Measurements from ENCODE around the gene GJD3.

DNA sequence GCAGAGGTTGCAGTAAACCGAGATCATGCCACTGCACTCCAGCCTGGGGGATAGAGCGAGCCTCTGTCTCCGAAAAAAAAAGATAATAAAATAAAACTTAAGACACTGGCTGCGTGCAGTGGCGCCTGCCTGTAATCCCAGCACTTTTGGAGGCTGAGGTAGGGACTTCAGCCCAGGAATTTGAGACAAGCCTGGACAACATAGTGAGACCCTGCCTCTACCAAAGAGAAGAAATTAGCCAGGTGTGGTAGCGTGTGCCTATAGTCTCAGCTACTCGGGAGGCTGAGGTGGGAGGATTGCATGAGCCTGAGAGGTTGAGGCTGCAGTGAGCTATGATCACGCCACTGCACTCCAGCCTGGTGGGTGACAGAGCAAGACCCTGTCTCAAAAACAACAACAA is 28.9 kb downstream of the GJD3 start:
- TF ChIP-seq POLR2AphosphoS5 (IDR thresholded peaks at IDR 0.05), result no peak
- TF ChIP-seq, protein P1, sequence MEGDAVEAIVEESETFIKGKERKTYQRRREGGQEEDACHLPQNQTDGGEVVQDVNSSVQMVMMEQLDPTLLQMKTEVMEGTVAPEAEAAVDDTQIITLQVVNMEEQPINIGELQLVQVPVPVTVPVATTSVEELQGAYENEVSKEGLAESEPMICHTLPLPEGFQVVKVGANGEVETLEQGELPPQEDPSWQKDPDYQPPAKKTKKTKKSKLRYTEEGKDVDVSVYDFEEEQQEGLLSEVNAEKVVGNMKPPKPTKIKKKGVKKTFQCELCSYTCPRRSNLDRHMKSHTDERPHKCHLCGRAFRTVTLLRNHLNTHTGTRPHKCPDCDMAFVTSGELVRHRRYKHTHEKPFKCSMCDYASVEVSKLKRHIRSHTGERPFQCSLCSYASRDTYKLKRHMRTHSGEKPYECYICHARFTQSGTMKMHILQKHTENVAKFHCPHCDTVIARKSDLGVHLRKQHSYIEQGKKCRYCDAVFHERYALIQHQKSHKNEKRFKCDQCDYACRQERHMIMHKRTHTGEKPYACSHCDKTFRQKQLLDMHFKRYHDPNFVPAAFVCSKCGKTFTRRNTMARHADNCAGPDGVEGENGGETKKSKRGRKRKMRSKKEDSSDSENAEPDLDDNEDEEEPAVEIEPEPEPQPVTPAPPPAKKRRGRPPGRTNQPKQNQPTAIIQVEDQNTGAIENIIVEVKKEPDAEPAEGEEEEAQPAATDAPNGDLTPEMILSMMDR (IDR thresholded peaks at IDR 0.05), result no peak

All from suprapubic skin (tissue), 3 donors.